ENCODE results near the gene SPTBN1. TPM values are rescaled to one million over a fixed set of nuclear protein-coding genes. Genes with fewer than 3 reads are reported as not detected.

Gene SPTBN1
- total RNA-seq, 1 experiment from 2014 or later: 202 TPM

- intact Hi-C loops (cut with micrococcal nuclease): loop anchor here (1.0 kb wide), 1 partner anchor 17 kb away; no protein-coding TSS in a partner anchor
- H3K27me3 ChIP-seq (ENCODE audit: low read length): no peaks in the 10 kb centered on the region
- DNase-seq (peak; percentile 67), ATAC-seq (peak; percentile 58)
- H3K9me3 ChIP-seq (ENCODE audit: low read length): no peaks in the 10 kb centered on the region
- no peak for TF ChIP-seq EZH2 (IDR thresholded peaks at IDR 0.05; ENCODE audit: low read length, unreplicated experiment)
- TF ChIP-seq EZH2phosphoT487 (IDR thresholded peaks at IDR 0.05; ENCODE audit: borderline replicate concordance, low read length): no peak
- TF ChIP-seq CTCF (conservative IDR thresholded peaks at IDR 0.05; ENCODE audit: low read depth, low read length): no peak
- peak overlapping the region; percentile 87 for H3K27ac ChIP-seq (ENCODE audit: low read length)
- CTCF ChIA-PET: interaction anchor here (0.6 to 1.4 kb wide), 2 partner anchors 69 to 84 kb away, joined by 3 to 5 read pairs; no protein-coding TSS in a partner anchor
- peaks cover 10% of the 10 kb centered on the region for H3K36me3 ChIP-seq (ENCODE audit: low read depth, low read length)
- H3K4me3 ChIP-seq (ENCODE audit: low read length): peak overlapping the region; percentile 33; the same call in 1 of the 2 replicates
- no peaks in the 10 kb centered on the region for H3K9me2 ChIP-seq (replicated peaks; ENCODE audit: low read length)
- peak overlapping the region; percentile 51 for H3K9ac ChIP-seq (ENCODE audit: low read length)
- H2AFZ ChIP-seq (ENCODE audit: low read length): no peak overlapping the region
- H3K4me2 ChIP-seq (ENCODE audit: low read length): peak overlapping the region; percentile 55
- peaks cover 98% of the 10 kb centered on the region for H3K79me2 ChIP-seq (ENCODE audit: low read length)
- BruUV-seq (replicated peaks): no TSS peak
- peaks cover 58% of the 10 kb centered on the region for H3K4me1 ChIP-seq (ENCODE audit: insufficient read depth, low read length)
- H3F3A ChIP-seq (ENCODE audit: low read length, unreplicated experiment): peaks cover 5% of the 10 kb centered on the region
- POLR2A ChIA-PET (ENCODE audit: unreplicated experiment): interaction anchor here (0.6 kb wide), 1 partner anchor 111 kb away, joined by 5 read pairs; no protein-coding TSS in a partner anchor
- H4K20me1 ChIP-seq (ENCODE audit: low read length): peaks cover 40% of the 10 kb centered on the region; the same call in 1 of the 2 replicates
Observed at GRCh38 chr2:54589340-54590215, 133.5 kb downstream of the SPTBN1 start.

- CTCF ChIA-PET: interaction anchor here (0.6 to 1.4 kb wide), 2 partner anchors 70 to 85 kb away, joined by 3 to 5 read pairs; no protein-coding TSS in a partner anchor
- TSS peak; percentile 23 for BruUV-seq (replicated peaks)
Observed at GRCh38 chr2:54590216-54591120, 134.3 kb downstream of the SPTBN1 start.

More at GRCh38 chr2:54590216-54591120, 134.3 kb downstream of the SPTBN1 start:
- peaks cover 10% of the 10 kb centered on the region for H3K36me3 ChIP-seq (ENCODE audit: low read depth, low read length)
- peaks cover 98% of the 10 kb centered on the region for H3K79me2 ChIP-seq (ENCODE audit: low read length)
- H3K4me1 ChIP-seq (ENCODE audit: insufficient read depth, low read length): peaks cover 49% of the 10 kb centered on the region
- H3K9me2 ChIP-seq (replicated peaks; ENCODE audit: low read length): no peaks in the 10 kb centered on the region
- POLR2A ChIA-PET (ENCODE audit: unreplicated experiment): interaction anchor here (0.6 kb wide), 1 partner anchor 110 kb away, joined by 5 read pairs; no protein-coding TSS in a partner anchor
- no peak overlapping the region for H2AFZ ChIP-seq (ENCODE audit: low read length)
- DNase-seq (peak; percentile 52), ATAC-seq (peak; percentile 48)
- peaks cover 35% of the 10 kb centered on the region; the same call in 1 of the 2 replicates for H4K20me1 ChIP-seq (ENCODE audit: low read length)
- H3K9me3 ChIP-seq (ENCODE audit: low read length): no peaks in the 10 kb centered on the region
- H3K4me2 ChIP-seq (ENCODE audit: low read length): peak overlapping the region; percentile 55
- H3K9ac ChIP-seq (ENCODE audit: low read length): peak overlapping the region; percentile 51
- peak overlapping the region; percentile 33; the same call in 1 of the 2 replicates for H3K4me3 ChIP-seq (ENCODE audit: low read length)
- no peak for TF ChIP-seq EZH2 (IDR thresholded peaks at IDR 0.05; ENCODE audit: low read length, unreplicated experiment)
- TF ChIP-seq EZH2phosphoT487 (IDR thresholded peaks at IDR 0.05; ENCODE audit: borderline replicate concordance, low read length): no peak
- TF ChIP-seq CTCF (conservative IDR thresholded peaks at IDR 0.05; ENCODE audit: low read depth, low read length): no peak
- H3K27ac ChIP-seq (ENCODE audit: low read length): peak overlapping the region; percentile 87
- intact Hi-C loops (cut with micrococcal nuclease): loop anchor here (1.0 kb wide), 1 partner anchor 18 kb away; no protein-coding TSS in a partner anchor
- peaks cover 5% of the 10 kb centered on the region for H3F3A ChIP-seq (ENCODE audit: low read length, unreplicated experiment)
- H3K27me3 ChIP-seq (ENCODE audit: low read length): no peaks in the 10 kb centered on the region

Measured in PC-3 (cell line).